CD14-positive monocyte (primary cell): ENCODE data around the gene BACE2. TPM values are rescaled to one million over a fixed set of nuclear protein-coding genes. Genes with fewer than 3 reads are reported as not detected.

Source experiments
- DNase-seq, 3 donors: peaks; one replicate each; pipeline ENCODE4 v3.0.0-alpha.2; 2011 to 2022
- H2AFZ ChIP-seq: 2 replicates; pipeline ENCODE4 v1.6.0; 2012; ENCODE audit warnings: mild to moderate bottlenecking, low read depth, low read length, inconsistent platforms; ENCODE audit not compliant: insufficient read depth, poor library complexity, severe bottlenecking
- H3K27ac ChIP-seq, 2 donors: 1 replicate in 1 of 2; 2 replicates in 1 of 2; pipeline ENCODE4 v1.5.1; 2012 to 2013; ENCODE audit warnings: low read length in 2 of 2, control low read depth in 1 of 2, inconsistent platforms in 1 of 2, low read depth in 1 of 2, mild to moderate bottlenecking in 1 of 2
- H3K27me3 ChIP-seq, 2 donors: one replicate each; pipeline versions ENCODE4 v1.6.0 to v1.6.1; 2011 to 2013; ENCODE audit warnings: low read length in 2 of 2; ENCODE audit not compliant: control insufficient read depth in 2 of 2, insufficient read depth in 2 of 2
- H3K36me3 ChIP-seq, 2 donors: replicated peaks in 1 of 2; 1 replicate in 1 of 2; 2 replicates in 1 of 2; pipeline versions ENCODE4 v1.5.1 to v1.6.1; 2012 to 2013; ENCODE audit warnings: low read length in 2 of 2, control low read depth in 1 of 2, inconsistent platforms in 1 of 2, mild to moderate bottlenecking in 1 of 2; ENCODE audit not compliant: insufficient read depth in 2 of 2, control insufficient read depth in 1 of 2
- H3K4me1 ChIP-seq, 2 donors: 1 replicate in 1 of 2; 2 replicates in 1 of 2; pipeline versions ENCODE4 v1.5.1 to v1.6.1; 2012 to 2013; ENCODE audit warnings: low read length in 2 of 2, control low read depth in 1 of 2, inconsistent platforms in 1 of 2, mild to moderate bottlenecking in 1 of 2, moderate library complexity in 1 of 2; ENCODE audit not compliant: insufficient read depth in 2 of 2, control insufficient read depth in 1 of 2
- H3K4me2 ChIP-seq: replicated peaks from 2 replicates; pipeline ENCODE3; 2012; ENCODE audit warnings: low read length, moderate library complexity, mild to moderate bottlenecking; ENCODE audit not compliant: poor library complexity, severe bottlenecking; ENCODE audit errors: extremely low read depth
- H3K4me3 ChIP-seq, 3 experiments: fragments of 200-600 bp in 1 of 3; sonication (generic) in 1 of 3; replicated peaks in 1 of 3; 1 replicate in 2 of 3; 2 replicates in 1 of 3; pipeline ENCODE4 v1.5.1; 2011 to 2013; ENCODE audit warnings: low read length in 3 of 3, mild to moderate bottlenecking in 3 of 3, control low read depth in 2 of 3, low read depth in 2 of 3, inconsistent platforms in 1 of 3, moderate library complexity in 1 of 3
- H3K79me2 ChIP-seq: 2 replicates; pipeline ENCODE4 v1.6.0; 2012; ENCODE audit warnings: mild to moderate bottlenecking, control low read depth, inconsistent platforms, low read length, moderate library complexity; ENCODE audit not compliant: insufficient read depth
- H3K9ac ChIP-seq: 2 replicates; pipeline ENCODE4 v1.6.0; 2017; ENCODE audit warnings: low read length, mild to moderate bottlenecking; ENCODE audit not compliant: insufficient read depth, poor library complexity, severe bottlenecking
- H3K9me3 ChIP-seq, 2 donors: replicated peaks in 1 of 2; 1 replicate in 1 of 2; 2 replicates in 1 of 2; pipeline versions ENCODE4 v1.5.1 to v1.6.1; 2012 to 2013; ENCODE audit warnings: low read length in 2 of 2, control low read depth in 1 of 2; ENCODE audit not compliant: control insufficient read depth in 1 of 2, insufficient read depth in 1 of 2
- H4K20me1 ChIP-seq: 2 replicates; pipeline ENCODE4 v1.6.0; 2012; ENCODE audit warnings: mild to moderate bottlenecking, low read length, control low read depth, moderate library complexity; ENCODE audit not compliant: insufficient read depth
- H3K27ac Mint-ChIP-seq, 7 donors: one replicate each; pipeline ENCODE4 v1.8.0; 2020; ENCODE audit warnings: mild to moderate bottlenecking in 7 of 7, mixed read lengths in 7 of 7, moderate library complexity in 6 of 7, inconsistent platforms in 2 of 7
- H3K27me3 Mint-ChIP-seq, 3 donors: one replicate each; pipeline ENCODE4 v1.8.0; 2021 to 2022; ENCODE audit warnings: low read depth in 3 of 3, mild to moderate bottlenecking in 3 of 3, mixed read lengths in 3 of 3, moderate library complexity in 3 of 3, inconsistent platforms in 1 of 3
- H3K36me3 Mint-ChIP-seq, 2 donors: one replicate each; pipeline ENCODE4 v1.8.0; 2020; ENCODE audit warnings: mixed read lengths in 2 of 2, inconsistent platforms in 1 of 2, mild to moderate bottlenecking in 1 of 2
- H3K4me1 Mint-ChIP-seq: one replicate; pipeline ENCODE4 v1.8.0; 2020; ENCODE audit warnings: mild to moderate bottlenecking, mixed read lengths
- H3K4me3 Mint-ChIP-seq, 2 donors: one replicate each; pipeline ENCODE4 v1.8.0; 2020; ENCODE audit warnings: mild to moderate bottlenecking in 2 of 2, mixed read lengths in 2 of 2, moderate library complexity in 1 of 2
- H3K9me3 Mint-ChIP-seq, 7 donors: one replicate each; pipeline ENCODE4 v1.8.0; 2020 to 2022; ENCODE audit warnings: mixed read lengths in 7 of 7, mild to moderate bottlenecking in 6 of 7, moderate library complexity in 6 of 7, inconsistent platforms in 2 of 7
- WGBS: methylation state at CpG from one replicate; pipeline ENCODE4 v1.1.5; 2013; ENCODE audit warnings: missing lambda C conversion rate; ENCODE audit not compliant: insufficient coverage; 5-methylcytosine and 5-hydroxymethylcytosine counted together
- intact Hi-C, 2 donors: fragments of 100-400 bp; cut with micrococcal nuclease; formaldehyde crosslinking; loops; one replicate each; pipeline versions ENCODE4 v1.15.0 to v1.15.1; 2023
- polyA plus RNA-seq, 3 donors: library from polyadenylated mRNA; depleted of rRNA in 1 of 3; unstranded in 2 of 3; stranded (reverse) in 1 of 3; fragments of 300-500 nt in 2 of 3; fragments of >200 nt in 1 of 3; fragmentation: Illumina TruSeq in 2 of 3; gene quantifications; 1 replicate in 2 of 3; 2 replicates in 1 of 3; pipeline ENCODE4 v1.2.3, GENCODE V29; 2012 to 2021
- small RNA-seq: library from RNA; depleted of rRNA; stranded (forward); fragments of <200 nt; gene quantifications from one replicate; pipeline ENCODE3, GENCODE V24; 2012; ENCODE audit warnings: low read depth; ENCODE audit not compliant: insufficient read length
- TF ChIP-seq, protein P1 (sequence below): fragments of 200-600 bp; IDR thresholded peaks from one replicate; pipeline ENCODE4 v1.8.0; 2022; ENCODE audit warnings: antibody characterized with exemption, mild to moderate bottlenecking

BACE2 gene
- polyA plus RNA-seq, 3 donors: 0.05 to 0.26 TPM; not detected in 1

DNA sequence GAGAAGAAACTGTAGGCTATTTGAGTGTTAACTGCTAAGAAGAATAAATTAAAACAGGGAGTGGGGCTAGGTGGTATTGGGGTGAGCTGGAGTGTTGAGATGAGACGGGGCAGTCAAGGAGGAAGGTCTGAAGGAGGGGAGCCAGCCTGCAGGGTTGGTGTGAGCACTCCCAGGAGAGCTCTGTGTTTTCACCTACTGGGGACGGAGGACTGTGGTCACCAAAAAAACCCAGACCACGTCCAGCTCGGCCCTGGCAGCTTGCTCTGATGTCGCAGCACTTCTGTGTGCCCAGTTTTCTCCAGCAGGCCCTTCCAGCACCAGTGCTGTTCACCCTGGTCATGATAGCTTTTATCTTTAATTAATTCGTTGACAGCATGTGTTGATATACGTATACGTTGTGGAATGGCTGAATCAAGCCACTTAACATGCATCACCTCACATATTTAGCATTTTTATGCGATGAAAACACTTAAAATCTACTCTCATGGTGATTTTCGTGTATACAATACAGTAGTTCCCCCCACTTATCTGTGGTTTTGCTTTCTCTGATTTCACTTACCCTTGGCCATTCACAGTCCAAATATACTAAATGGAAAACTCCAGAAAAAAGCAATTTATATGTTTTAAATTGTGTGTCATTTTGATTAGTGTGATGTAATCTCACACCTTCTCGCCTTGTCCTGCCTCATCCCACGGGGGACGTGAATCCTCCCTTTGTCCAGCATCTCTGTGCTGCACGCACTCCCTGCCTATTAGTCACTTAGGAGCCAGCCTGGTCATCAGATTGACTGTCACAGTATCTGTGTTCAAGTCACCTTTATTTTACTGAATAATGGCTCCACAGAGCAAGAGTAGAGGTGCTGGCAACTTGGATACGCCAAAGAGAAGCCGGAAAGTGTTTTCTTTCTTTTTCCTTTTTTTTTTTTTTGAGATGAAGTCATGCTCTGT lies 161.0 kb downstream of the BACE2 start:
- H3K4me2 ChIP-seq: no peak overlapping the region
- no peaks in the 10 kb centered on the region for H3K36me3 Mint-ChIP-seq
- no peaks in the 10 kb centered on the region for H3K9me3 ChIP-seq
- TF ChIP-seq, protein P1, sequence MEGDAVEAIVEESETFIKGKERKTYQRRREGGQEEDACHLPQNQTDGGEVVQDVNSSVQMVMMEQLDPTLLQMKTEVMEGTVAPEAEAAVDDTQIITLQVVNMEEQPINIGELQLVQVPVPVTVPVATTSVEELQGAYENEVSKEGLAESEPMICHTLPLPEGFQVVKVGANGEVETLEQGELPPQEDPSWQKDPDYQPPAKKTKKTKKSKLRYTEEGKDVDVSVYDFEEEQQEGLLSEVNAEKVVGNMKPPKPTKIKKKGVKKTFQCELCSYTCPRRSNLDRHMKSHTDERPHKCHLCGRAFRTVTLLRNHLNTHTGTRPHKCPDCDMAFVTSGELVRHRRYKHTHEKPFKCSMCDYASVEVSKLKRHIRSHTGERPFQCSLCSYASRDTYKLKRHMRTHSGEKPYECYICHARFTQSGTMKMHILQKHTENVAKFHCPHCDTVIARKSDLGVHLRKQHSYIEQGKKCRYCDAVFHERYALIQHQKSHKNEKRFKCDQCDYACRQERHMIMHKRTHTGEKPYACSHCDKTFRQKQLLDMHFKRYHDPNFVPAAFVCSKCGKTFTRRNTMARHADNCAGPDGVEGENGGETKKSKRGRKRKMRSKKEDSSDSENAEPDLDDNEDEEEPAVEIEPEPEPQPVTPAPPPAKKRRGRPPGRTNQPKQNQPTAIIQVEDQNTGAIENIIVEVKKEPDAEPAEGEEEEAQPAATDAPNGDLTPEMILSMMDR: no peak
- H3K36me3 ChIP-seq: no peaks in the 10 kb centered on the region
- intact Hi-C loops: no loop called here
- H3K4me1 ChIP-seq: no peaks in the 10 kb centered on the region
- no peak overlapping the region for H2AFZ ChIP-seq
- H3K4me1 Mint-ChIP-seq: no peaks in the 10 kb centered on the region
- H3K79me2 ChIP-seq: no peaks in the 10 kb centered on the region
- H3K27me3 Mint-ChIP-seq: peaks cover 2 to 12% (median 8%) of the 10 kb centered on the region in 3 donors
- H3K27ac Mint-ChIP-seq: peak overlapping the region in 1 of 7 donors; percentile 33
- no peak overlapping the region for H3K9ac ChIP-seq
- no peak overlapping the region for H3K4me3 ChIP-seq
- H3K4me3 Mint-ChIP-seq: no peak overlapping the region
- 92% methylated on average over 11 of the region's 16 CpGs for WGBS
- DNase-seq: no peak
- no peaks in the 10 kb centered on the region for H4K20me1 ChIP-seq
- H3K27me3 ChIP-seq: no peaks in the 10 kb centered on the region
- H3K27ac ChIP-seq: no peak overlapping the region
- peaks cover 0 to 6% (median 3%) of the 10 kb centered on the region in 7 donors for H3K9me3 Mint-ChIP-seq

Small RNA genes lying within 50 kb of the gene (small RNA-seq; reads per million reads assigned to genes)
- not detected for gene MIR3197

Other genes starting within 250 kb of the BACE2 start
- under 1 TPM in 1 of 3 donors, not detected in 2; 0.15 TPM for gene FAM3B, start 148.6 kb downstream of the BACE2 start, polyA plus RNA-seq
- gene MX2, start 193.9 kb downstream of the BACE2 start, polyA plus RNA-seq: 10 to 100 TPM; 43.1 to 79.4 (median 50.3) TPM